Esophagus muscularis mucosa (tissue), 3 donors: ENCODE results near the gene TBKBP1.

ENCODE experiments used
- CTCF ChIP-seq, 3 experiments: fragments of 200-600 bp in 2 of 3; fragments of 450-650 bp in 1 of 3; sonication (generic) in 2 of 3; IDR thresholded peaks; one replicate each; pipeline ENCODE4 v1.5.1; 2017 to 2019; ENCODE audit warnings: antibody characterized with exemption in 3 of 3, mild to moderate bottlenecking in 2 of 3, moderate library complexity in 1 of 3
- EP300 ChIP-seq: sonication (generic); formaldehyde crosslinking; IDR thresholded peaks from one replicate; pipeline ENCODE4 v1.6.1; 2017; ENCODE audit warnings: antibody characterized with exemption

GRCh38 chr17:47760409-47761140, 66.6 kb downstream of the TBKBP1 start:
- TF ChIP-seq CTCF (IDR thresholded peaks at IDR 0.05) (no peak), EP300 (no peak)
